AG04449 (cell line): ENCODE measurements around the gene ZNF35.

ENCODE experiments used
- CTCF ChIA-PET: fragments of 350-600 bp; formaldehyde crosslinking; extraction: SDS; loops from one replicate; lab custom pipeline; 2021; ENCODE audit warnings: antibody characterized with exemption; lab: Yijun Ruan, JAX
- POLR2A ChIA-PET: fragments of 400-600, 350-600 bp; formaldehyde crosslinking; extraction: SDS; loops from one replicate; lab custom pipeline; 2020; ENCODE audit warnings: antibody characterized with exemption, inconsistent platforms; lab: Yijun Ruan, JAX
- DNase-seq: peaks from one replicate; pipeline ENCODE4 v3.0.0-alpha.2; 2010; ENCODE audit warnings: low read depth, low spot score
- H3K4me3 ChIP-seq: 2 replicates; pipeline ENCODE4 v1.5.1; 2011; ENCODE audit warnings: low read depth, mild to moderate bottlenecking, control low read depth, low read length
- CTCF ChIP-seq: IDR thresholded peaks from one replicate; pipeline ENCODE4 v1.5.1; 2011; ENCODE audit warnings: mild to moderate bottlenecking, moderate library complexity, low read length, control low read depth, inconsistent platforms; ENCODE audit not compliant: insufficient read depth; ENCODE audit errors: missing control alignments

Gene ZNF35

GRCh38 chr3:44642337-44642736 lies 6.2 kb upstream of the ZNF35 start:
- no peak for TF ChIP-seq CTCF
- DNase-seq: no peak
- POLR2A ChIA-PET: no interaction called here
- CTCF ChIA-PET: interaction anchor here (0.9 kb wide), 1 partner anchor 11 kb away, joined by 3 read pairs; no protein-coding TSS in a partner anchor
- no peak overlapping the region for H3K4me3 ChIP-seq

- TF ChIP-seq CTCF: no peak
- no peak overlapping the region for H3K4me3 ChIP-seq
- ChIA-PET CTCF (no interaction called here), POLR2A (no interaction called here)
- no peak for DNase-seq
These were observed 5.5 kb upstream of the ZNF35 start for GRCh38 chr3:44643024-44643423.

- POLR2A ChIA-PET: interaction anchor here (0.9 to 1.3 kb wide), 2 partner anchors 13 to 22 kb away, joined by 3 to 7 read pairs; partner anchors contain the start of gene ZNF197
- no peak for TF ChIP-seq CTCF
- DNase-seq: no peak
- CTCF ChIA-PET: interaction anchor here (1.2 kb wide), 1 partner anchor 10 kb away, joined by 4 read pairs; no protein-coding TSS in a partner anchor
- no peak overlapping the region for H3K4me3 ChIP-seq
These were observed 761 bp upstream of the ZNF35 start for GRCh38 chr3:44647771-44648170.

GRCh38 chr3:44649709-44650108 lies 1.2 kb downstream of the ZNF35 start:
- CTCF ChIA-PET: no interaction called here
- no peak for TF ChIP-seq CTCF
- DNase-seq: no peak
- POLR2A ChIA-PET: no interaction called here
- H3K4me3 ChIP-seq: no peak overlapping the region

- ChIA-PET CTCF (interaction anchor here (1.0 kb wide), 1 partner anchor 29 kb away, joined by 3 read pairs; no protein-coding TSS in a partner anchor), POLR2A (no interaction called here)
- TF ChIP-seq CTCF: no peak
- H3K4me3 ChIP-seq: no peak overlapping the region
- DNase-seq: no peak
These were observed 5.5 kb downstream of the ZNF35 start for GRCh38 chr3:44654039-44654438.

- no peak for DNase-seq
- POLR2A ChIA-PET: no interaction called here
- TF ChIP-seq CTCF: no peak
- CTCF ChIA-PET: interaction anchor here (1.0 kb wide), 1 partner anchor 8 kb away, joined by 4 read pairs; no protein-coding TSS in a partner anchor
- no peak overlapping the region for H3K4me3 ChIP-seq
These were observed 10.5 kb downstream of the ZNF35 start for GRCh38 chr3:44659015-44659414.
